GM19467 (cell line): ENCODE measurements around the gene HOXB8.

Experiments used
- ATAC-seq: cut with Tn5 transposase; IDR thresholded peaks from one replicate; pipeline ENCODE4 v1.9.1; 2021; ENCODE audit warnings: mild to moderate bottlenecking, moderate library complexity; ENCODE audit not compliant: unreplicated experiment

The HOXB8 gene

GRCh38 chr17:48596735-48597527, 18.2 kb downstream of the HOXB8 start:
- ATAC-seq: no peak

DNA sequence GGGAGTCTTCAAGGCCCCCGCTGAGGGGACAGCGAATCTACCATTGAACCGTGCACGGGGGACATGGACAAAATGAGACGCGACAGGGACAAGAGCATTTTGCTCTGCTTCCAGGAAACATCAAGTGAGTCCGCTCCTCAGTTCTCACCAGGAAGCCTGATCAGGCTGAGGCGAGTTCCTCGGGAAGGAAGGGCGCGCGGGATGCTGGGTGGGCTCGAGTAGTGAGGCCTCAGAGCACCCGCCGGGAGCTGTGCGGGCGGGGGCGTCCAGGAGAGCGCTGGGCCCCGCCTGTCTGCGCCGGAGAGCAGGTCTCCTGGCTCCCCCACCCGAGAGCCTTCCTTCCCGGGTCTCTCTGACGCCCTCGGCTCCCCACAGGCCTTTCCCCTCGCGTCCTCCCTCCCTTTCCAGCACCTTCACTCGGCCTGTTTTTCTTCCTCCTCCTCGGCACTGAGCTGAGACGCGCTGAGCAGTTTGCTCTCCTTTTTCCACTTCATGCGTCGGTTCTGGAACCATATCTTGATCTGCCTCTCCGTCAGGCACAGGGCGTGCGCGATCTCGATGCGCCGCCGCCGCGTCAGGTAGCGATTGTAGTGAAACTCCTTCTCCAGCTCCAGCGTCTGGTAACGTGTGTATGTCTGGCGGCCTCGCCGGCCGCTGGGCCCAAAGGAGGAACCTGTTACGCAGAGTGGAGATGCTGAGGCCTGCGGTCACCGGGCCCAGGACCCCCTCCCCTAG, 18.9 kb downstream of the HOXB8 start:
- no peak for ATAC-seq

- ATAC-seq: no peak
Measured at GRCh38 chr17:48595278-48595999, 19.7 kb downstream of the HOXB8 start.

- ATAC-seq: no peak
Measured at GRCh38 chr17:48594538-48595277, 20.4 kb downstream of the HOXB8 start.

DNA sequence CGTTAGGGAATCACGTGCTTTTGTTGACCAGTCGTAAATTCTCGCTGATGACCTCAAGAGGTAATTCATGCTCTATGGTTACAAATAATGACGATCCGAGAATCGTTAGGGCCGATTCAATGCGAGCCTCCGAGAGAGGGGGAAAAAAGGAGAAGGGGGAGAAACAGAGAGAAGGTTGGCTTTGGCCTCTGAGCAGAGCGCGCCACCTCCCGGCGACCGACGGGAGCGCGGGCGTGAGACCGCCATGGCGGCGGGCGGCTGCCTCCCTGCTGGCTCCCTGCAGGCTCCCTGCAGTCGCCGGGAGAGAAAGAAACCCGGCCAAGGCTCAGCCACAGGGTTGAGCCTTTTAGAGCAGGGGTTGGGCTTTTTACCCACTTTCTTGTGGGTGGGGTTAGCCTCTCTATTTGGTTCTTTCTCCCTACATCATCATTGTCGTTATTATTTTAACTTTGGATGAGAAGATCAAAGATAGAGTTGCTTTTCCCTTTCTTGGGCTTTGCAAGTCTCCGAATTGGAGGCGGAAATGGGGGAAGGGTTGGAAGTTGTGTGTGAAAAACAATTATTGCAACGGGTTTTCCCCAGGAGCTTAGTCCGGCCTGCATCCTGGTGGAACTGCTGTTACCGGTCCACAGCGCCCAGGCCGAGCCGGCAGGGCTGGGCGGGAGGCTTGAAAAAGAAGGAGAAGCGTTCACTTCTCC, 21.1 kb downstream of the HOXB8 start:
- ATAC-seq: no peak

- ATAC-seq: no peak
Measured at GRCh38 chr17:48593126-48593829, 21.8 kb downstream of the HOXB8 start, which contains the start of gene HOXB5. Gene HOXB5 (minus strand): TSS chr17:48593779. CDS start chr17:48593682, 97 bp downstream.

DNA sequence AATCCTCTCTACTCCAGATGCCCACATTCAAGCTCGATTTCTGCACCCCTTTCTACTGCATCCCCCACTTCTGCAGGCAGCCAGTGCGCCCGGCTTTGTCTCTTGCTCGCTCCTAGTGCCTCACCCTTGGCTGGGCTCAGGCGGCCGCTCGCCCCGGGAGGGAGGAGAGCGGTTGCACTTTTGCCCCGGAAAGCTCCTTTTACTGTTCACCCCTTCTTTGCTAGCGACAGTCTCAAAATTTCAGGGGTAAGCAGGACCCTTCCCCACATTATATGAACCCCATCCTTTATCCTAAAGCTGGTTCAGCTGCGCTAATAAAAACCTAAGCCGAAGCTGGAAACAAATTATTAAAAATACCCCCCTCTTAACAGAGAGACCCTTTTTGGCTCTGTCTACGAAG, 22.5 kb downstream of the HOXB8 start:
- no peak for ATAC-seq

DNA sequence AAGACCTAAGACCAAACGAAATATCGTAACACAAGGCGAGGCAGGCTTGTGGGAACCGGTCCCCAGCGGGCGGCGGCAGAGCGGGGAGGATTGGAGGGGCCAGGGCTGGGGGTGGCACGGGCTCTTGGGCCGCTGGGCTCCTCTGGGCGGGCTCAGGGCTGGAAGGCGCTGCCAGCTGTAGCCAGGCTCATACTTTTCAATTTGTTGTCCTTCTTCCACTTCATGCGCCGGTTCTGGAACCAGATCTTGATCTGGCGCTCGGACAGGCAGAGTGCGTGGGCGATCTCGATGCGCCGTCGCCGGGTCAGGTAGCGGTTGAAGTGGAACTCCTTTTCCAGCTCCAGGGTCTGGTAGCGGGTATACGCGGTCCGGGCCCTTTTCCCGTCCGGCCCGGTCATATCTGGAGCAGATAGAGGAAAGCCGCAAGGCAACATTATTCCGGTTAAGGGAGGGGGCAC, 23.0 kb downstream of the HOXB8 start:
- ATAC-seq: no peak

- ATAC-seq: no peak
Measured at GRCh38 chr17:48591255-48592056, 23.6 kb downstream of the HOXB8 start.

GRCh38 chr17:48590607-48591161, 24.4 kb downstream of the HOXB8 start:
- ATAC-seq: no peak

DNA sequence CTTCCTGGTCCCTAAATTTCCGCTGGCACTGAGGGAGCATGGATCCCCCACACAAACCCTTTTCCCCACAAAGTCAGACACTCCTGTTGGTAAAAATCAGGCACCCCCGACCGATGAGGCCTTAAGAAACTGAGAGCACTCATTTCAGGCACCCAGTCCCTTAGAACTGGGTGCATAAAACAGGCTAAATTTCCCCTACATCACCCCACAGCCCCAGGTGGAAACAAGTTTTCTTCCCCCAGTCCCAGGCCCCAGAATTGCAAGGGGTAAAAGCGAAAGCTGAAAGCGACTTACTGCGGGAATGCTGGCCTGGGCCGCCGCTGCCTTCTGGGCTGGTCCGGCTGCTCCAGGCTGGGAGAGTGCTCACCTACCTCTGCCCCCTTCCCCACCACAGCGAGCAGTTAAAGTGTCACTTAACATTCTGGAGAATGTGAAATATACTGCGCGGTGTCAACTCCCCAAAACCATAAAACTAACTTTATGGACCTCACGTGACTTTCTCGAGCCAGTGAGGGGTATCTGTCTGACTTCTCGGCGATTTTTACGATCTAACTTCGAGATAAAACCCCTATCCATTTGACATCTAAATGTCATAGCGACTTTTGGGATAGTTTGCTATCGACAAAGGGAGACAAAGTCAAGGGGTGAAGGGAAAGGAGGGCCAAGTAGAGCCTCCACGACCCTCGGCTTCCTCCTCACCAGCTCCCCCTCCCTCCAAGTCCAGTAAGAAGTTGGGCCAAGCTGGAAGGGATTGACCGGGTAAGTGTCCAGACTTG, 25.1 kb downstream of the HOXB8 start, which contains the start of gene HOXB3:
Gene HOXB3, minus strand, starts transcription at position 411 of the 776 bp plus-strand sequence. CDS start 37,767 bp downstream, outside the sequence.
- no peak for ATAC-seq

- ATAC-seq: no peak
Measured at GRCh38 chr17:48589060-48589830, 25.8 kb downstream of the HOXB8 start.

DNA sequence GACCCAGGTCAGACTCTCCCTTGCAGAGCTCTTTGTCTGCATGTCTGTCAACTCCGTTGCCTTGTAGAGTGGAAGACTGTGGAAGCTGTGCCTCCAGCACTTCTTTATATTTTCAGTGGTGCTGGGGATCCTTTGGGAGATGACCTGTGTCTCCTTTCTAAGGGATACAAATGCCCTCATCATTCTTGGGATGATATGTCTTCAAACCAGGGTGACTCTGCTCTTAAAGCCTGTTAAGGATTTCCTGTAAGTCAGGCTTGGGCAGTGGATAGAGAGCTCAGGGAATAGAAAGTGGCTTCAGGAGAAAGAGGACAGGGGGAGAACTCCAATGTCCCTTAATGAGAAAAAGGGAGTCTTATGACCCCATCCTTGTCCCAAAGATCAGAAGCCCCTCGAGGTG, 26.6 kb downstream of the HOXB8 start:
- no peak for ATAC-seq

GRCh38 chr17:48588074-48588415, 27.0 kb downstream of the HOXB8 start:
- no peak for ATAC-seq

GRCh38 chr17:48587276-48588073, 27.6 kb downstream of the HOXB8 start:
- no peak for ATAC-seq
